Transverse colon (tissue), 3 donors: ENCODE measurements around the gene IMMP2L.

ENCODE experiments used
- POLR2A ChIP-seq: fragments of 450-650 bp; IDR thresholded peaks from one replicate; pipeline ENCODE4 v1.6.1; 2016; ENCODE audit warnings: antibody characterized with exemption, mild to moderate bottlenecking, moderate library complexity
- POLR2AphosphoS5 ChIP-seq, 3 donors: sonication (generic); formaldehyde crosslinking; IDR thresholded peaks; one replicate each; pipeline ENCODE4 v1.6.1; 2016; ENCODE audit warnings: antibody characterized with exemption in 3 of 3

- no peak for TF ChIP-seq POLR2AphosphoS5 (IDR thresholded peaks at IDR 0.05)
- TF ChIP-seq POLR2A: no peak
Observed at GRCh38 chr7:111145472-111145871, 416.8 kb downstream of the IMMP2L start.
